ENCODE data around the gene CIRBP.
"Not testable (repeated sequence)": the region's sequence is repeated elsewhere in the genome, so short reads cannot be mapped to it uniquely, and the experiment has no call there.

The CIRBP gene

GRCh38 chr19:1313695-1314613, 44.8 kb downstream of the CIRBP start:
- DNase-seq = no peak

- no peak for DNase-seq
These were observed 46.5 kb downstream of the CIRBP start for GRCh38 chr19:1315470-1316166.

GRCh38 chr19:1316466-1316865, 47.3 kb downstream of the CIRBP start:
- DNase-seq = no peak

GRCh38 chr19:1317274-1318003, 48.3 kb downstream of the CIRBP start:
- DNase-seq = no peak

GRCh38 chr19:1318678-1319471, 49.7 kb downstream of the CIRBP start:
- no peak for DNase-seq

GRCh38 chr19:1320282-1320650, 51.1 kb downstream of the CIRBP start:
- not testable (repeated sequence) for DNase-seq

GRCh38 chr19:1321539-1321938, 52.4 kb downstream of the CIRBP start:
- no peak for DNase-seq

GRCh38 chr19:1322198-1322981, 53.3 kb downstream of the CIRBP start:
- no peak for DNase-seq

GRCh38 chr19:1324249-1324805, 55.2 kb downstream of the CIRBP start:
- DNase-seq = no peak

All from NCI-H748 treated with DMSO at 0.1 percent for 48 hours (cell line).